ENCODE data around the gene HMGXB4.

GRCh38 chr22:35324067-35324466 is 66.8 kb downstream of the HMGXB4 start:
- TF ChIP-seq POLR2AphosphoS5 (IDR thresholded peaks at IDR 0.05; ENCODE audit: low read depth, low read length) = no peak
- TF ChIP-seq TAF1 (IDR thresholded peaks at IDR 0.05; ENCODE audit: low read depth, low read length) = no peak
- TF ChIP-seq POLR2A (IDR thresholded peaks at IDR 0.05; ENCODE audit: low read depth, low read length) = no peak
- TF ChIP-seq POU2F2 (IDR thresholded peaks at IDR 0.05; ENCODE audit: low read depth, low read length) = no peak
